Measurements from ENCODE around the gene SLC22A5. TPM values are rescaled to one million over a fixed set of nuclear protein-coding genes. Genes with fewer than 3 reads are reported as not detected.

The SLC22A5 gene
- total and polyA plus RNA-seq, 2 donors (not counting 3 experiments of a cell fraction or from before 2014, with no cell fraction given): 3.6 to 9.3 TPM

DNA sequence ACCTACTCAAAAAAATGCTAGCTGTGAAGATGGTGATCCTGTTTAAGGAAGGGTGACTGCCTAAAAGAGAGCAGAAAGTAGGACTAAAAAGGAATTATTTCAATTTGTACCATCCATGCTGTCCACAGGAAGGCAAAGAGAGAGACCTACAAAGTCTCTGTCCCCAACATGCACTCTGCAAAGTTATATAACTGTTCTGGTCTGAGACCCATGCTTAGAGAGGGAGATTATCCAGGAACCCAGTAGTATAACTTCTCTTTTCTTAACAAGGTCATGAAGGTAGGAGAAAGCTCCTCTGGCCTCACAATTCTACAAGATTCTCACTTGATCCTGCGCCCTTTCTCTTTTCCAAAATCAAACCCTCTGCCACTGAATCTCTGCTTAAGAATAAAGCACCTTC lies 49.5 kb upstream of the SLC22A5 start:
- Histone ChIP-seq H3K27ac (ENCODE audit: insufficient read depth, low read depth, low read length) (no peak overlapping the region), H3K27me3 (ENCODE audit: control insufficient read depth in 2 of 2, insufficient read depth in 2 of 2, low read length in 2 of 2) (no peaks in the 10 kb centered on the region), H3K9me1 (replicated peaks; ENCODE audit: control insufficient read depth, extremely low read depth, insufficient read depth, low read length) (no peaks in the 10 kb centered on the region), H3K36me3 (ENCODE audit: control insufficient read depth in 2 of 2, extremely low read depth in 1 of 2, insufficient read depth in 2 of 2, low read length in 2 of 2) (peaks cover 0 to 3% of the 10 kb centered on the region in 2 experiments), H3K9ac (replicated peaks; ENCODE audit: extremely low read depth, insufficient read depth, low read length) (no peak overlapping the region), H3K9me3 (replicated peaks; ENCODE audit: control insufficient read depth, insufficient read depth, low read length) (no peaks in the 10 kb centered on the region), H3K79me2 (ENCODE audit: control insufficient read depth, insufficient read depth, low read length) (no peaks in the 10 kb centered on the region), H3K4me1 (ENCODE audit: control insufficient read depth, extremely low read depth, insufficient read depth, low read length) (no peaks in the 10 kb centered on the region), H4K20me1 (replicated peaks; ENCODE audit: control insufficient read depth, extremely low read depth, insufficient read depth, low read length) (no peaks in the 10 kb centered on the region), H2AFZ (ENCODE audit: low read depth, low read length) (no peak overlapping the region), H3K4me3 (replicated peaks in 1 of 3; ENCODE audit: insufficient read depth in 1 of 3, low read depth in 1 of 3, low read length in 3 of 3) (no peak overlapping the region), H3K4me2 (ENCODE audit: insufficient read depth, low read length) (no peak overlapping the region)
- ChIA-PET POLR2A (no interaction called here), CTCF (interaction anchor here (1.2 kb wide), 1 partner anchor 26 kb away, joined by 5 read pairs; the partner anchor contains the start of gene SLC22A4)
- TF ChIP-seq POLR2AphosphoS5 (IDR thresholded peaks at IDR 0.05; ENCODE audit: insufficient read depth, low read depth, low read length): no peak
- no peak for TF ChIP-seq MYC (IDR thresholded peaks at IDR 0.05; ENCODE audit: low read depth, low read length)
- no peak for TF ChIP-seq GATA2 (IDR thresholded peaks at IDR 0.05; ENCODE audit: insufficient read depth, insufficient read length, low read depth, low read length)
- no peak for TF ChIP-seq FOS (IDR thresholded peaks at IDR 0.05; ENCODE audit: borderline replicate concordance, insufficient read depth, low read length)
- TF ChIP-seq POLR2A (IDR thresholded peaks at IDR 0.05; ENCODE audit: low read depth, low read length): no peak
- TF ChIP-seq JUN (IDR thresholded peaks at IDR 0.05; ENCODE audit: borderline replicate concordance, insufficient read depth, insufficient read length, low read depth): no peak
- TF ChIP-seq, protein P1, sequence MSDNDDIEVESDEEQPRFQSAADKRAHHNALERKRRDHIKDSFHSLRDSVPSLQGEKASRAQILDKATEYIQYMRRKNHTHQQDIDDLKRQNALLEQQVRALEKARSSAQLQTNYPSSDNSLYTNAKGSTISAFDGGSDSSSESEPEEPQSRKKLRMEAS (IDR thresholded peaks at IDR 0.05; ENCODE audit: insufficient read depth, insufficient read length): no peak
- intact Hi-C loops (cut with micrococcal nuclease) (no loop called here), dilution Hi-C loops (cut with MboI; ENCODE audit: extremely low pct_ligation_motif_present, low sequenced_read_pairs) (no loop called here)
- no peak for DNase-seq (ENCODE audit: low read depth, low spot score)
- no peak for FAIRE-seq
- BruUV-seq (replicated peaks): no TSS peak

DNA sequence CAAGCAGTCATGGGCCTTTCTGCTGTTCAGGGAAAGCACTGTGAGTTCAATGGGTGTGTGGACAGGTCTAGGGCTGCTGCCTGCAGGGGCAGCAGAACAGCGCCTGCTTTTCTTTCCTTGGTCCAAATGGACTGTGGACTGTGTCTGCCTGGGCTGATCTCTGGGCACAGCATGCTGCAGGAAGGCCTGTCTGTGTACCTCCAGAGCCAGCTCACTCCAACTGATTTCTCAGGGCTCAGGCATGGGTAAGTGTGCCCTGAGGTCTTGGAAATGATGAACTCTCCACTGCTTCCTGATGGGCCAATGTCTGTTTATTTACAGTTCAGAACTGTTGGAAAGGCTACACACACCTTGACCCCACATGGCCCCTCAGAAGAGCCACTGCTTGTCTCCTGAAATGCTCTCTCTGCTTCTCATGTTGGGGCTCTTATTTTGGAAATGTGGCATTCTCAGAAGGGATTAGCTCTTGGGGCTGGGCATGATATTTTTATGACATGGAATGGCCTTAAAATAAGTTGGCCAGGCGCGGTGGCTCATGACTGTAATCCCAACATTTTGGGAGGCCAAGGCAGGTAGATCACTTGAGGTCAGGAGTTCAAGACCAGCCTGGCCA lies 48.3 kb upstream of the SLC22A5 start:
- TF ChIP-seq MYC (IDR thresholded peaks at IDR 0.05; ENCODE audit: low read depth, low read length) (no peak), POLR2A (IDR thresholded peaks at IDR 0.05; ENCODE audit: low read depth, low read length) (no peak)
- Histone ChIP-seq H3K4me2 (ENCODE audit: insufficient read depth, low read length) (no peak overlapping the region), H3K27ac (ENCODE audit: insufficient read depth, low read depth, low read length) (no peak overlapping the region), H3K9me3 (replicated peaks; ENCODE audit: control insufficient read depth, insufficient read depth, low read length) (no peaks in the 10 kb centered on the region), H3K79me2 (ENCODE audit: control insufficient read depth, insufficient read depth, low read length) (no peaks in the 10 kb centered on the region), H3K27me3 (ENCODE audit: control insufficient read depth in 2 of 2, insufficient read depth in 2 of 2, low read length in 2 of 2) (no peaks in the 10 kb centered on the region), H3K4me1 (ENCODE audit: control insufficient read depth, extremely low read depth, insufficient read depth, low read length) (no peaks in the 10 kb centered on the region), H3K9ac (replicated peaks; ENCODE audit: extremely low read depth, insufficient read depth, low read length) (no peak overlapping the region), H3K4me3 (replicated peaks in 1 of 3; ENCODE audit: insufficient read depth in 1 of 3, low read depth in 1 of 3, low read length in 3 of 3) (no peak overlapping the region), H3K36me3 (ENCODE audit: control insufficient read depth in 2 of 2, extremely low read depth in 1 of 2, insufficient read depth in 2 of 2, low read length in 2 of 2) (peaks cover 0 to 3% of the 10 kb centered on the region in 2 experiments), H2AFZ (ENCODE audit: low read depth, low read length) (no peak overlapping the region), H3K9me1 (replicated peaks; ENCODE audit: control insufficient read depth, extremely low read depth, insufficient read depth, low read length) (no peaks in the 10 kb centered on the region), H4K20me1 (replicated peaks; ENCODE audit: control insufficient read depth, extremely low read depth, insufficient read depth, low read length) (no peaks in the 10 kb centered on the region)
- no peak for DNase-seq (ENCODE audit: low read depth, low spot score)
- BruUV-seq (replicated peaks): no TSS peak
- CTCF ChIA-PET: interaction anchor here (0.8 to 1.2 kb wide), 2 partner anchors 27 to 39 kb away, joined by 3 to 5 read pairs; partner anchors contain the start of gene SLC22A4
- dilution Hi-C loops (cut with MboI; ENCODE audit: extremely low pct_ligation_motif_present, low sequenced_read_pairs) (no loop called here), intact Hi-C loops (cut with micrococcal nuclease) (no loop called here)
- FAIRE-seq: no peak
- POLR2A ChIA-PET: no interaction called here
